Stimulated activated CD8-positive, alpha-beta memory T cell treated with anti-CD3 and anti-CD28 coated beads, Interleukin-15, amount 100 ng/mL, for 1 hour (primary cell): ENCODE measurements around the gene PTPRG.
"Not testable (repeated sequence)": the region's sequence is repeated elsewhere in the genome, so short reads cannot be mapped to it uniquely, and the experiment has no call there.

ENCODE experiments used
- DNase-seq: peaks from one replicate; pipeline ENCODE4 v3.0.0-alpha.2; 2020; ENCODE audit warnings: low read depth

PTPRG gene

GRCh38 chr3:62013951-62014350 lies 452.6 kb downstream of the PTPRG start:
- DNase-seq, result no peak

- DNase-seq, result no peak
Measured at GRCh38 chr3:62015111-62015510, 453.7 kb downstream of the PTPRG start.

- no peak for DNase-seq
Measured at GRCh38 chr3:62019906-62020305, 458.5 kb downstream of the PTPRG start.

GRCh38 chr3:62020706-62021105 lies 459.3 kb downstream of the PTPRG start:
- DNase-seq, result no peak

GRCh38 chr3:62022312-62022711 lies 460.9 kb downstream of the PTPRG start:
- no peak for DNase-seq

- no peak for DNase-seq
Measured at GRCh38 chr3:62024882-62025281, 463.5 kb downstream of the PTPRG start.

- DNase-seq, result no peak
Measured at GRCh38 chr3:62025913-62026312, 464.5 kb downstream of the PTPRG start.

GRCh38 chr3:62027241-62027640 lies 465.9 kb downstream of the PTPRG start:
- DNase-seq, result no peak

GRCh38 chr3:62027796-62028195 lies 466.4 kb downstream of the PTPRG start:
- no peak for DNase-seq

GRCh38 chr3:62028236-62028635 lies 466.9 kb downstream of the PTPRG start:
- no peak for DNase-seq

GRCh38 chr3:62032738-62033137 lies 471.4 kb downstream of the PTPRG start:
- no peak for DNase-seq

- no peak for DNase-seq
Measured at GRCh38 chr3:62035402-62036057, 474.2 kb downstream of the PTPRG start.

GRCh38 chr3:62036726-62037125 lies 475.4 kb downstream of the PTPRG start:
- no peak for DNase-seq

GRCh38 chr3:62038798-62039197 lies 477.4 kb downstream of the PTPRG start:
- not testable (repeated sequence) for DNase-seq

GRCh38 chr3:62039586-62039985 lies 478.2 kb downstream of the PTPRG start:
- no peak for DNase-seq

GRCh38 chr3:62041681-62042080 lies 480.3 kb downstream of the PTPRG start:
- DNase-seq, result no peak

- no peak for DNase-seq
Measured at GRCh38 chr3:62044874-62045411, 483.6 kb downstream of the PTPRG start.

- DNase-seq, result no peak
Measured at GRCh38 chr3:62046326-62046725, 485.0 kb downstream of the PTPRG start.

GRCh38 chr3:62048577-62048976 lies 487.2 kb downstream of the PTPRG start:
- no peak for DNase-seq

GRCh38 chr3:62049033-62049432 lies 487.7 kb downstream of the PTPRG start:
- DNase-seq, result no peak

- DNase-seq, result no peak
Measured at GRCh38 chr3:62051506-62051905, 490.1 kb downstream of the PTPRG start.

- DNase-seq, result no peak
Measured at GRCh38 chr3:62052331-62052730, 491.0 kb downstream of the PTPRG start.

GRCh38 chr3:62056658-62057057 lies 495.3 kb downstream of the PTPRG start:
- no peak for DNase-seq

- DNase-seq, result no peak
Measured at GRCh38 chr3:62057339-62058047, 496.1 kb downstream of the PTPRG start.
